DOHH2 (cell line): ENCODE data around the gene SCT.

Source experiments
- H3F3A ChIP-seq: fragments of 200-600 bp; sonication (generic), shearing (Covaris generic); 2 replicates; pipeline ENCODE4 v1.6.0; 2016; ENCODE audit warnings: antibody characterized with exemption, mild to moderate bottlenecking; ENCODE audit not compliant: control insufficient read depth, insufficient read depth
- H3K27ac ChIP-seq: fragments of 200-600 bp; sonication (generic); 2 replicates; pipeline ENCODE4 v1.5.1; 2014; ENCODE audit warnings: low read depth, mild to moderate bottlenecking, low read length, moderate library complexity
- H3K27me3 ChIP-seq: fragments of 200-600 bp; sonication (generic); 2 replicates; pipeline ENCODE4 v1.6.1; 2014; ENCODE audit warnings: mild to moderate bottlenecking, low read length, mixed read lengths; ENCODE audit not compliant: control insufficient read depth
- H3K36me3 ChIP-seq: fragments of 200-600 bp; sonication (generic); 2 replicates; pipeline ENCODE4 v1.6.1; 2014; ENCODE audit warnings: mild to moderate bottlenecking, low read length, moderate library complexity, mixed read lengths; ENCODE audit not compliant: control insufficient read depth
- H3K4me1 ChIP-seq: fragments of 200-600 bp; sonication (generic); 2 replicates; pipeline ENCODE4 v1.6.1; 2014; ENCODE audit warnings: mild to moderate bottlenecking, low read length, mixed read lengths; ENCODE audit not compliant: control insufficient read depth
- H3K4me2 ChIP-seq: fragments of 200-600 bp; sonication (generic); 2 replicates; pipeline ENCODE4 v1.6.0; 2014; ENCODE audit warnings: mild to moderate bottlenecking, low read length, moderate library complexity
- H3K4me3 ChIP-seq: fragments of 200-600 bp; sonication (generic); 2 replicates; pipeline ENCODE4 v1.5.1; 2014; ENCODE audit warnings: mild to moderate bottlenecking, low read length, mixed read lengths
- H3K79me2 ChIP-seq: fragments of 200-600 bp; sonication (generic); 2 replicates; pipeline ENCODE4 v1.6.1; 2014; ENCODE audit warnings: mild to moderate bottlenecking, low read length, mixed read lengths; ENCODE audit not compliant: control insufficient read depth
- H3K9me2 ChIP-seq: fragments of 200-600 bp; sonication (generic); replicated peaks from 2 replicates; pipeline ENCODE4 v1.6.1; 2014; ENCODE audit warnings: mild to moderate bottlenecking, low read length, mixed read lengths; ENCODE audit not compliant: control insufficient read depth
- H3K9me3 ChIP-seq: fragments of 200-600 bp; sonication (generic); 2 replicates; pipeline ENCODE4 v1.6.1; 2014; ENCODE audit warnings: antibody characterized with exemption, low read length, mixed read lengths; ENCODE audit not compliant: control insufficient read depth, insufficient read depth
- H4K20me1 ChIP-seq: fragments of 200-600 bp; sonication (generic); 2 replicates; pipeline ENCODE4 v1.6.0; 2014; ENCODE audit warnings: low read depth, mild to moderate bottlenecking, antibody characterized with exemption, low read length, moderate library complexity; ENCODE audit not compliant: control insufficient read depth, insufficient read depth
- EZH2phosphoT487 ChIP-seq: fragments of 200-600 bp; sonication (generic); IDR thresholded peaks from 2 replicates; pipeline ENCODE4 v1.6.1; 2017; ENCODE audit warnings: borderline replicate concordance, mild to moderate bottlenecking, antibody characterized with exemption, low read length, moderate library complexity, mixed read lengths
- TF ChIP-seq, protein P1 (sequence below): fragments of 200-600 bp; sonication (generic); IDR thresholded peaks from one replicate; pipeline ENCODE4 v1.5.1; 2014; ENCODE audit warnings: antibody characterized with exemption, mild to moderate bottlenecking, low read depth, low read length; ENCODE audit not compliant: poor library complexity, severe bottlenecking

SCT gene

DNA sequence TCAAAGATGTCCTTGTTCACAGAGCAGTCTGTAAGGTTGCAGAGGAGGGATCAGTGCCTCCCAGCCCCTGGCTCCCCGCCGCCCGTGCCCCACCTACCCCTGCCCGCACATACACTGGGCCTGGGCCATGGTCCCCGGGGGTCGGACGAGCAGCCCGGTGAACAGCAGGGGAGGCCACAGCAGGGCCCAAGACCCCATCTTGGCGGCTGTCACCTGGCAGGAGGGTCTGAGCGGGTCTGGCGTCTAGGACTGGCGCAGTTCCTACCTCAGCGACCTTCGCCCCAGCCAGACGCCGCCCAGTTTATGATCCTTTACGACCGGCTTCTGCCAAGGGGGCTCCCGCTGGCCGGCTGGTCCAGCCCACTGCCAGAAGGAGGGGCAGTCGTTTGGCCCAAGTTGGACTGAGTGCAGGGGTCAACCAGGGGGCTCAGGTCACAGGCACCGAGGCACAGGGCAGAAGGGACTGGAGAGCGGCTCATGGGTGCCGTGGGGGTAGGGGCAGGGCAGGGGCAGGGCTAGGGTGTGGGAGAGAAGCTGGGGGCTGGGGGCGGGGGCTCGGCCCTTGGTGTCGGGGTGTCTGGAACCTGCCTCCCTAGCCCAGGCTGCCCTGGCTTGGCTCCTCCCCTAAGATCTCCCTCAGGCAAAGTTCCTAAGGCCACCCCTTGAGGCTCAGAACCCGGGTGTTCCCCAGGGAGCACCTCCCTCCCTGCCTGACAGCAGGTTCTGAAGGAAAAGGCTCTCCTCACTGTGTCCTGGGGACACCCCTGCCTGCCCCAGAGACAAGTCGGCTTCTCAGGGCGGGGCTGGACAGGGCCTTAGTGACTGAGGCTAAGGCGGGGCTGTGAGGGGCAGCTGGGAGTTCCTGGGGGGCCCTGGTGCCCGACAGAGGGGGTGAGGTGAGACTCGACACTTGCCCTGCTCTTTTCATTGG lies 2.0 kb downstream of the SCT start, which contains the start of gene CDHR5:
Gene CDHR5 (minus strand): TSS at position 251 of the 931 bp plus-strand sequence. CDS start 53 bp downstream, at position 198.
- H3K27me3 ChIP-seq: no peaks in the 10 kb centered on the region
- peaks cover 13% of the 10 kb centered on the region for H3K4me1 ChIP-seq
- no peaks in the 10 kb centered on the region for H4K20me1 ChIP-seq
- no peaks in the 10 kb centered on the region for H3K79me2 ChIP-seq
- no peak within 1 kb of the TSS for H3K27ac ChIP-seq
- no peak within 1 kb of the TSS for H3K4me3 ChIP-seq
- H3F3A ChIP-seq: no peaks in the 10 kb centered on the region
- H3K9me2 ChIP-seq: no peaks in the 10 kb centered on the region
- H3K36me3 ChIP-seq: no peaks in the 10 kb centered on the region
- no peaks in the 10 kb centered on the region for H3K9me3 ChIP-seq
- H3K4me2 ChIP-seq: no peak within 1 kb of the TSS
- no peak for TF ChIP-seq EZH2phosphoT487
- TF ChIP-seq, protein P1, sequence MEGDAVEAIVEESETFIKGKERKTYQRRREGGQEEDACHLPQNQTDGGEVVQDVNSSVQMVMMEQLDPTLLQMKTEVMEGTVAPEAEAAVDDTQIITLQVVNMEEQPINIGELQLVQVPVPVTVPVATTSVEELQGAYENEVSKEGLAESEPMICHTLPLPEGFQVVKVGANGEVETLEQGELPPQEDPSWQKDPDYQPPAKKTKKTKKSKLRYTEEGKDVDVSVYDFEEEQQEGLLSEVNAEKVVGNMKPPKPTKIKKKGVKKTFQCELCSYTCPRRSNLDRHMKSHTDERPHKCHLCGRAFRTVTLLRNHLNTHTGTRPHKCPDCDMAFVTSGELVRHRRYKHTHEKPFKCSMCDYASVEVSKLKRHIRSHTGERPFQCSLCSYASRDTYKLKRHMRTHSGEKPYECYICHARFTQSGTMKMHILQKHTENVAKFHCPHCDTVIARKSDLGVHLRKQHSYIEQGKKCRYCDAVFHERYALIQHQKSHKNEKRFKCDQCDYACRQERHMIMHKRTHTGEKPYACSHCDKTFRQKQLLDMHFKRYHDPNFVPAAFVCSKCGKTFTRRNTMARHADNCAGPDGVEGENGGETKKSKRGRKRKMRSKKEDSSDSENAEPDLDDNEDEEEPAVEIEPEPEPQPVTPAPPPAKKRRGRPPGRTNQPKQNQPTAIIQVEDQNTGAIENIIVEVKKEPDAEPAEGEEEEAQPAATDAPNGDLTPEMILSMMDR: no peak

DNA sequence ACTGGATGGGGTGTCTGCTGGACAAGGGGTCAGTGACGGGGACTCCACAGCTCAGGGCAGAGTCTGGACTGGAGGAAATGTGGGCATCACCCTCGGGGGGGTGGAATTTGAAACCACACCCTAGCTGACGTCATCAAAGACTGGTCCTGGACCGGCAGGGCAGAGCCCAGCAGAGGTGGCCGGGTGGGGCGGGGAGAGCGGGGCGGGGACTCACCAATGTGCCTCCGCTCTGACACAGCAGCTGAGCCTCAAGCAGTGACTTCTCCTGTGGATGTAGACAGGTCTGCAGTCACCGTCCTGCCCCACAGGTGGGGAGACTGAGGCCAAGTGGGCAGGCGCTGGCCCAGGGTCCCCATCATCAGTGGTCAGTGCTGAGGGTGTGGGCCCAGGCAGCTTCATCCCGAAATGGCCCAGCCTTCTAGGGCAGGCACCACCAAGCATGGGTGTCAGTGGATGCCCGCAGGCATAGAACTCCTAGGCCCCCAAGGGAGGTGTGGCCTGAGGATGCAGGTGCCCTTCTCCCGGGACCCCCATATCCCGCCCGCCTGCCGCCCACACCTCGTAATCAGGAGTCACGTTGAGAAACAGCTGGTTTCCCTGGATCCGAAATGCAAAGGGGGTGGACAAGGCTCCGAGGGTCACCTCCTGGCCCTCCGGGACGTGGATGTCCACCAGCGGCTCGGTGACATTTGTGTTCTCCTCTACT lies 2.8 kb downstream of the SCT start:
- TF ChIP-seq EZH2phosphoT487: no peak
- TF ChIP-seq, protein P1: no peak
- Histone ChIP-seq H3K27me3 (no peaks in the 10 kb centered on the region), H3K79me2 (no peaks in the 10 kb centered on the region), H3K27ac (no peak overlapping the region), H3K36me3 (no peaks in the 10 kb centered on the region), H3F3A (no peaks in the 10 kb centered on the region), H3K4me2 (no peak overlapping the region), H3K9me3 (no peaks in the 10 kb centered on the region), H3K9me2 (no peaks in the 10 kb centered on the region), H3K4me3 (no peak overlapping the region), H3K4me1 (peaks cover 8% of the 10 kb centered on the region), H4K20me1 (no peaks in the 10 kb centered on the region)

DNA sequence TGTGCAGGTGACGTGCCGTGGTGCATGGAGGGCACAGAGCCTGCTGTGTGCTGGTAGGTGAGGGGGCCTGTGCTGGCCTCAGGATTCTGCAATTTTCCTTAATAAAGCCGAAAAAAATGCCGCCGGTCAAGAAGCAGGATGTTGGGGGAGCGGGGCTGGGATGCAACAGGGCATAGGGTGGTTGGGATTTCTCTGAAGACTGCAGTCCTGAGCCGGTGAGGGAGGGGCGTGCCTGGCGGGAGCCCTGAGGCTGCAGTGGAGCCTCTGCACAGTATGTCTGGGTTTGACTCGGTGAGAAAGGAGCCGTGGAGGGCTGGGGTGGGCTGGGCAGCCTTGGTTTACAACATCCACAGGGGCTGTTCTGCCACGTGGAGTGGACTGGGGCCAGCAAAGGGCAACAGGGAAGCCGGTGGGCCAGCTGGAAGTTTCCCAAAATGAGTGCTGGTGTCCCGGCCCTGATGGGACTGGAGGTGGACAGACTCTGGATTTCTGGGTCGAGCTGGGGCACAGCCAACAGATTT lies 3.6 kb downstream of the SCT start:
- Histone ChIP-seq H3K27ac (no peak overlapping the region), H3K4me3 (no peak overlapping the region), H3K9me3 (no peaks in the 10 kb centered on the region), H3K9me2 (no peaks in the 10 kb centered on the region), H3K79me2 (no peaks in the 10 kb centered on the region), H3F3A (no peaks in the 10 kb centered on the region), H3K4me1 (peaks cover 3% of the 10 kb centered on the region; the same call in 1 of the 2 replicates), H3K4me2 (no peak overlapping the region), H3K27me3 (no peaks in the 10 kb centered on the region), H3K36me3 (no peaks in the 10 kb centered on the region; the same call in 1 of the 2 replicates), H4K20me1 (no peaks in the 10 kb centered on the region)
- TF ChIP-seq, protein P1: no peak
- TF ChIP-seq EZH2phosphoT487: no peak
